WTC11 (cell line): ENCODE data around the gene SPATA46. TPM values are rescaled to one million over a fixed set of nuclear protein-coding genes. Genes with fewer than 3 reads are reported as not detected.

Experiments used
- ATAC-seq: fragments of 200-7000 bp; cut with Tn5 transposase; 2 replicates; pipeline ENCODE4 v1.10.0; 2021; ENCODE audit warnings: mild to moderate bottlenecking, moderate library complexity
- CTCF ChIA-PET: fragments of 300-600 bp; sonication (Branson Sonifier 250); formaldehyde crosslinking; loops from one replicate; lab custom pipeline; 2021; ENCODE audit warnings: antibody characterized with exemption; lab: Charles Lee
- POLR2A ChIA-PET: fragments of 350-600 bp; sonication (Branson Sonifier 250); formaldehyde crosslinking; loops from one replicate; lab custom pipeline; 2021; ENCODE audit warnings: antibody characterized with exemption; lab: Charles Lee
- DNase-seq: peaks from one replicate; pipeline ENCODE4 v3.0.0; 2021; ENCODE audit warnings: low spot score
- H3K27ac Mint-ChIP-seq: 2 replicates; pipeline ENCODE4 v1.8.0; 2021; ENCODE audit warnings: mixed read lengths
- H3K27me3 Mint-ChIP-seq: 2 replicates; pipeline ENCODE4 v1.8.0; 2021; ENCODE audit warnings: low read depth, mild to moderate bottlenecking, moderate library complexity, mixed read lengths
- H3K36me3 Mint-ChIP-seq: 2 replicates; pipeline ENCODE4 v1.8.0; 2021; ENCODE audit warnings: mixed read lengths
- H3K4me1 Mint-ChIP-seq: 2 replicates; pipeline ENCODE4 v1.8.0; 2022; ENCODE audit warnings: mixed read lengths
- H3K4me3 Mint-ChIP-seq: 2 replicates; pipeline ENCODE4 v1.8.0; 2021; ENCODE audit warnings: mild to moderate bottlenecking, moderate library complexity, mixed read lengths
- H3K9me3 Mint-ChIP-seq: 2 replicates; pipeline ENCODE4 v1.8.0; 2021; ENCODE audit warnings: mixed read lengths
- AFF4 ChIP-seq: sonication (generic); formaldehyde crosslinking; IDR thresholded peaks from 2 replicates; pipeline ENCODE4 v1.8.1; 2023; ENCODE audit warnings: mild to moderate bottlenecking, missing genetic modification reagents, borderline replicate concordance
- ATF1 ChIP-seq: sonication (generic); formaldehyde crosslinking; IDR thresholded peaks from 2 replicates; pipeline ENCODE4 v1.8.1; 2023; ENCODE audit warnings: mild to moderate bottlenecking, moderate library complexity, missing genetic modification reagents
- CREM ChIP-seq: sonication (generic); formaldehyde crosslinking; IDR thresholded peaks from 2 replicates; pipeline ENCODE4 v1.8.1; 2022; ENCODE audit warnings: mild to moderate bottlenecking, missing genetic modification reagents, moderate library complexity
- FOXP4 ChIP-seq: sonication (generic); formaldehyde crosslinking; IDR thresholded peaks from 2 replicates; pipeline ENCODE4 v1.8.0; 2022; ENCODE audit warnings: mild to moderate bottlenecking, missing genetic modification reagents
- MAX ChIP-seq: sonication (generic); formaldehyde crosslinking; IDR thresholded peaks from 2 replicates; pipeline ENCODE4 v1.8.0; 2022; ENCODE audit warnings: mild to moderate bottlenecking, missing genetic modification reagents
- NFE2L1 ChIP-seq: sonication (generic); formaldehyde crosslinking; IDR thresholded peaks from 2 replicates; pipeline ENCODE4 v1.8.1; 2023; ENCODE audit warnings: missing genetic modification reagents
- NFYB ChIP-seq: sonication (generic); formaldehyde crosslinking; conservative IDR thresholded peaks from 2 replicates; pipeline ENCODE4 v1.8.0; 2022; ENCODE audit warnings: low read depth, missing genetic modification reagents
- SMAD4 ChIP-seq: sonication (generic); formaldehyde crosslinking; IDR thresholded peaks from 2 replicates; pipeline ENCODE4 v1.8.0; 2022; ENCODE audit warnings: mild to moderate bottlenecking, missing genetic modification reagents
- ZBTB43 ChIP-seq: sonication (generic); formaldehyde crosslinking; IDR thresholded peaks from 2 replicates; pipeline ENCODE4 v1.8.1; 2023; ENCODE audit warnings: mild to moderate bottlenecking, missing genetic modification reagents
- ZMAT4 ChIP-seq: fragments of 250-450 bp; sonication (Bioruptor Pico); IDR thresholded peaks from 2 replicates; pipeline ENCODE4 v1.9.0; 2021; ENCODE audit warnings: mild to moderate bottlenecking
- ZNF317 ChIP-seq: sonication (generic); formaldehyde crosslinking; IDR thresholded peaks from 2 replicates; pipeline ENCODE4 v1.8.1; 2023; ENCODE audit warnings: low read depth, mild to moderate bottlenecking, moderate library complexity, missing genetic modification reagents, borderline replicate concordance
- total RNA-seq: library from RNA; stranded (reverse); gene quantifications from 3 replicates; pipeline ENCODE4 v1.2.3, GENCODE V29; 2021
- TF ChIP-seq, protein P1 (sequence below): sonication (generic); formaldehyde crosslinking; IDR thresholded peaks from 2 replicates; pipeline ENCODE4 v1.8.1; 2023; ENCODE audit warnings: mild to moderate bottlenecking, missing genetic modification reagents, moderate library complexity
- TF ChIP-seq, protein P2 (sequence below): sonication (generic); formaldehyde crosslinking; IDR thresholded peaks from 2 replicates; pipeline ENCODE4 v1.8.1; 2023; ENCODE audit warnings: mild to moderate bottlenecking, missing genetic modification reagents
- TF ChIP-seq, protein P3 (sequence below): sonication (generic); formaldehyde crosslinking; IDR thresholded peaks from 2 replicates; pipeline ENCODE4 v1.8.1; 2022; ENCODE audit warnings: low read depth, missing genetic modification reagents, borderline replicate concordance
- TF ChIP-seq, protein P4 (sequence below): sonication (generic); formaldehyde crosslinking; conservative IDR thresholded peaks from 2 replicates; pipeline ENCODE4 v1.8.1; 2022; ENCODE audit warnings: mild to moderate bottlenecking, missing genetic modification reagents

SPATA46 gene
- total RNA-seq, 1 experiment from 2014 or later, result not detected

DNA sequence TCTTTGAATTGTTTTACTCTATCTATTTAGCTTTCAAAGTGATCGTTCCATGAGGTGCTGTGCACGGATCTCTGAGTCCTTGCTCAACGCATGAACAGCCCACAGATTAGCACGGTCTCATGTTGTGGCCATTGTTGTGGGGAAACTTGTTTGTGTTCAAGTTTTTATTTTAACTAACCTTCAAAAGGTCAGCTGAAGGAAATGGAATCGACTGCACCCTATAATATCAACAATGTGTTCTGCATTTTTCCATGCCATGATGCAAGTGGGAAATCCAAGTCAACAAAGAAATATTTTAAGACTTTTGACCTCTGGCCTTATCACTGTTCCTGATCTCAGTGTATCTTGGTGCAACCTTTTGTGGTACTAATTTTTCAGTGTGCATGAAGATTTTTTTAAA, 29.1 kb upstream of the SPATA46 start (continued):
- TF ChIP-seq, protein P1, sequence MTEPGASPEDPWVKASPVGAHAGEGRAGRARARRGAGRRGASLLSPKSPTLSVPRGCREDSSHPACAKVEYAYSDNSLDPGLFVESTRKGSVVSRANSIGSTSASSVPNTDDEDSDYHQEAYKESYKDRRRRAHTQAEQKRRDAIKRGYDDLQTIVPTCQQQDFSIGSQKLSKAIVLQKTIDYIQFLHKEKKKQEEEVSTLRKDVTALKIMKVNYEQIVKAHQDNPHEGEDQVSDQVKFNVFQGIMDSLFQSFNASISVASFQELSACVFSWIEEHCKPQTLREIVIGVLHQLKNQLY, result no peak
- no peak for TF ChIP-seq ZMAT4 (CRISPR knock-in tag)
- TF ChIP-seq, all 79 proteins: peak for 0

DNA sequence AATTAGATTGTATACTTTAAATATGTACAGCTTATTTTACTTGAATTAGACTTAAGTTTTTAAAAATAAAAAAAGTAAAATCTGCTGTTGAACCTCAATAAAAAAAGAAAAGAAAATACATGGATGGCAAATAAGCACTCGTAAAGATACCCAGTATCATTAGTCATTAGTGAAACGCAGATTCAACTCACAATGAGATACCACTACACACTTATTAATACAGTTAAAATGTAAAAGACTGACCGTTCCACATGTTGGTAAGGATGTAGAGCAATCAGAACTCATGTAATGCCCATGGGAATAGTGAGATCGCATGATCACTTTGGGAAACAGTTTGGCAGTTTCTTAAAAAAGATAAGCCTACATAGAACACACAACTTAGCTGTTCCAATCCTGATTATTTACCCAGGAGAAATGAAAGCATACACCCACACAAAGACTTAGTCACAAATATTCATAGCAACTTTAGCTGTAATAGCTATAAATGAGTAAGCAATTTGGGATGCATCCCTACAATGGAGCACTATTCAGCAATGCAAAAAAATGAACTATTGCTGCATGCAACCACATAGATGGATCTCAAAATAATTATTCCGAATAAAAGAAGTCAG, 28.0 kb upstream of the SPATA46 start:
- CTCF ChIA-PET, result interaction anchor here (0.6 to 2.8 kb wide), 2 partner anchors 101 to 348 kb away, joined by 3 to 6 read pairs; no protein-coding TSS in a partner anchor
- Mint-ChIP-seq H3K27me3 (no peaks in the 10 kb centered on the region), H3K9me3 (no peaks in the 10 kb centered on the region), H3K27ac (no peak overlapping the region), H3K36me3 (no peaks in the 10 kb centered on the region), H3K4me1 (peaks cover 5% of the 10 kb centered on the region), H3K4me3 (no peak overlapping the region)
- POLR2A ChIA-PET, result no interaction called here
- DNase-seq (no peak), ATAC-seq (no peak)
- TF ChIP-seq AFF4 (CRISPR knock-in tag), result no peak
- no peak for TF ChIP-seq NFE2L1
- no peak for TF ChIP-seq CREM (CRISPR knock-in tag)
- TF ChIP-seq FOXP4, result no peak
- TF ChIP-seq MAX, result no peak
- no peak for TF ChIP-seq ATF1 (CRISPR knock-in tag)
- TF ChIP-seq ZNF317, result no peak
- TF ChIP-seq SMAD4 (CRISPR knock-in tag), result no peak
- TF ChIP-seq, protein P2, sequence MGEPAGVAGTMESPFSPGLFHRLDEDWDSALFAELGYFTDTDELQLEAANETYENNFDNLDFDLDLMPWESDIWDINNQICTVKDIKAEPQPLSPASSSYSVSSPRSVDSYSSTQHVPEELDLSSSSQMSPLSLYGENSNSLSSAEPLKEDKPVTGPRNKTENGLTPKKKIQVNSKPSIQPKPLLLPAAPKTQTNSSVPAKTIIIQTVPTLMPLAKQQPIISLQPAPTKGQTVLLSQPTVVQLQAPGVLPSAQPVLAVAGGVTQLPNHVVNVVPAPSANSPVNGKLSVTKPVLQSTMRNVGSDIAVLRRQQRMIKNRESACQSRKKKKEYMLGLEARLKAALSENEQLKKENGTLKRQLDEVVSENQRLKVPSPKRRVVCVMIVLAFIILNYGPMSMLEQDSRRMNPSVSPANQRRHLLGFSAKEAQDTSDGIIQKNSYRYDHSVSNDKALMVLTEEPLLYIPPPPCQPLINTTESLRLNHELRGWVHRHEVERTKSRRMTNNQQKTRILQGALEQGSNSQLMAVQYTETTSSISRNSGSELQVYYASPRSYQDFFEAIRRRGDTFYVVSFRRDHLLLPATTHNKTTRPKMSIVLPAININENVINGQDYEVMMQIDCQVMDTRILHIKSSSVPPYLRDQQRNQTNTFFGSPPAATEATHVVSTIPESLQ (CRISPR knock-in tag), result no peak
- TF ChIP-seq, protein P3, sequence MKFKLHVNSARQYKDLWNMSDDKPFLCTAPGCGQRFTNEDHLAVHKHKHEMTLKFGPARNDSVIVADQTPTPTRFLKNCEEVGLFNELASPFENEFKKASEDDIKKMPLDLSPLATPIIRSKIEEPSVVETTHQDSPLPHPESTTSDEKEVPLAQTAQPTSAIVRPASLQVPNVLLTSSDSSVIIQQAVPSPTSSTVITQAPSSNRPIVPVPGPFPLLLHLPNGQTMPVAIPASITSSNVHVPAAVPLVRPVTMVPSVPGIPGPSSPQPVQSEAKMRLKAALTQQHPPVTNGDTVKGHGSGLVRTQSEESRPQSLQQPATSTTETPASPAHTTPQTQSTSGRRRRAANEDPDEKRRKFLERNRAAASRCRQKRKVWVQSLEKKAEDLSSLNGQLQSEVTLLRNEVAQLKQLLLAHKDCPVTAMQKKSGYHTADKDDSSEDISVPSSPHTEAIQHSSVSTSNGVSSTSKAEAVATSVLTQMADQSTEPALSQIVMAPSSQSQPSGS (CRISPR knock-in tag), result no peak
- TF ChIP-seq ZBTB43 (CRISPR knock-in tag), result no peak
- TF ChIP-seq, protein P4, sequence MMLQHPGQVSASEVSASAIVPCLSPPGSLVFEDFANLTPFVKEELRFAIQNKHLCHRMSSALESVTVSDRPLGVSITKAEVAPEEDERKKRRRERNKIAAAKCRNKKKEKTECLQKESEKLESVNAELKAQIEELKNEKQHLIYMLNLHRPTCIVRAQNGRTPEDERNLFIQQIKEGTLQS (CRISPR knock-in tag), result no peak
- TF ChIP-seq NFYB, result no peak
